Skeletal muscle satellite cell (primary cell): ENCODE data around the gene CFDP1.

Experiments
- H3K27me3 ChIP-seq: 2 replicates; pipeline ENCODE4 v1.7.0; 2013; ENCODE audit warnings: low read length; ENCODE audit not compliant: control insufficient read depth, insufficient read depth
- H3K36me3 ChIP-seq: 2 replicates; pipeline ENCODE4 v1.7.0; 2013; ENCODE audit warnings: mild to moderate bottlenecking, control low read depth, low read length; ENCODE audit not compliant: insufficient read depth
- H3K4me1 ChIP-seq: 2 replicates; pipeline ENCODE4 v1.7.0; 2013; ENCODE audit warnings: low read length; ENCODE audit not compliant: control insufficient read depth, insufficient read depth
- H3K4me2 ChIP-seq: 2 replicates; pipeline ENCODE4 v1.7.0; 2013; ENCODE audit warnings: mild to moderate bottlenecking, low read length
- H3K4me3 ChIP-seq: 2 replicates; pipeline ENCODE4 v1.7.0; 2013; ENCODE audit warnings: low read length
- H3K9ac ChIP-seq: 2 replicates; pipeline ENCODE4 v1.7.0; 2013; ENCODE audit warnings: mild to moderate bottlenecking, low read depth, low read length, moderate library complexity
- H3K9me3 ChIP-seq: replicated peaks from 2 replicates; pipeline ENCODE4 v1.7.0; 2013; ENCODE audit warnings: mild to moderate bottlenecking, control low read depth, low read length

Gene CFDP1

DNA sequence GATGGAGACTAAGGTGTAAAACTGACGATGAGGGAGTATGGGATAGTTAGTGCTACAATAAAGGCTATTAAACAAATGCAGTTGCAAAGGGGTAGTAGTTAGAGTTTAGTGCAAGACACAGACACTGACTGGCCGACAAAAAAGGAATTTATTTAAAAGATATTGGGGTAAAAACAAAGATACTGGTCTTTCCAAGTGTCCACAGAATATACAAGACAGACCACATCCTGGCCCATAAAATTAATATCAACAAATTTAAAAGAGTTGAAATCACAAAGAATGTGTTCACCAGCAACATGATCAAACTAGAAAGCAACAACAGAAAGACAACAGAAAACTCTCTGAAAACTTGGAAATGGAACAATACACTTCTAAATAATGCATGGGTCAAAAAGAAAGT lies 54.7 kb downstream of the CFDP1 start:
- Histone ChIP-seq H3K9me3 (no peaks in the 10 kb centered on the region), H3K27me3 (no peaks in the 10 kb centered on the region), H3K9ac (peak overlapping the region; percentile 74), H3K4me3 (no peak overlapping the region), H3K4me1 (peaks cover 28% of the 10 kb centered on the region), H3K36me3 (peaks cover 12% of the 10 kb centered on the region), H3K4me2 (peak overlapping the region; percentile 56)

DNA sequence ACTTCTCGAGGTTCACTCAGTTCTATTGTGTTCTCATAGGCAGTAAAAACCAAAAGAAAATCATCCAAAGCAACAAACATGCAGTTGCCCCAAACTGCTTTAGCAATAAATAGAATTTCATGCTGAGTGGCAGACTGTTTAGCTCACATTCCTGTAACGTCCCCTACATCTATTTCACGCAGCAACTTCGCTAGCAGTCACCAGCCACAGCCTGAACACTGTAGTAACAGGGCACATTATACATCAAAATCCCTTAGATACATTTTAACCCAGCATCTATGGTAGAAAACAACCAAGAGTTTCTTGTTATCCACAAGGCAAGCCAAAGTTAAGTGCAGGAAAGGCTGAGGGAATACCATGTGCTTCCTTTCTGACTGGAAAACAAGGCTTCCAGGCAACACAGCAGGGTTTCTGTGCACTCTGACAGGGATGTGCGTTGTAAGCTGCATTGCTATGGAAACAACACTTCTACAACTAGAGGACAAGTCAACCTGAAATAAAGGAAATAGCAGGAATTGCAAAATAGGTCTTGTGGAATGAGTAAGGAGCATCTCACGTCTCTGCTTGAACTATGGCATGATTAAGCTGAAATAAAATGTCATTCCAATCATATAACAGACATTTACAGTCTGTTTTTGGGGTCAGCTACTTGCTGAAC lies 55.4 kb downstream of the CFDP1 start:
- Histone ChIP-seq H3K9ac (peak overlapping the region; percentile 74), H3K4me3 (peak overlapping the region; percentile 1), H3K36me3 (peaks cover 12% of the 10 kb centered on the region), H3K4me2 (peak overlapping the region; percentile 63), H3K27me3 (no peaks in the 10 kb centered on the region), H3K9me3 (no peaks in the 10 kb centered on the region), H3K4me1 (peaks cover 26% of the 10 kb centered on the region)

DNA sequence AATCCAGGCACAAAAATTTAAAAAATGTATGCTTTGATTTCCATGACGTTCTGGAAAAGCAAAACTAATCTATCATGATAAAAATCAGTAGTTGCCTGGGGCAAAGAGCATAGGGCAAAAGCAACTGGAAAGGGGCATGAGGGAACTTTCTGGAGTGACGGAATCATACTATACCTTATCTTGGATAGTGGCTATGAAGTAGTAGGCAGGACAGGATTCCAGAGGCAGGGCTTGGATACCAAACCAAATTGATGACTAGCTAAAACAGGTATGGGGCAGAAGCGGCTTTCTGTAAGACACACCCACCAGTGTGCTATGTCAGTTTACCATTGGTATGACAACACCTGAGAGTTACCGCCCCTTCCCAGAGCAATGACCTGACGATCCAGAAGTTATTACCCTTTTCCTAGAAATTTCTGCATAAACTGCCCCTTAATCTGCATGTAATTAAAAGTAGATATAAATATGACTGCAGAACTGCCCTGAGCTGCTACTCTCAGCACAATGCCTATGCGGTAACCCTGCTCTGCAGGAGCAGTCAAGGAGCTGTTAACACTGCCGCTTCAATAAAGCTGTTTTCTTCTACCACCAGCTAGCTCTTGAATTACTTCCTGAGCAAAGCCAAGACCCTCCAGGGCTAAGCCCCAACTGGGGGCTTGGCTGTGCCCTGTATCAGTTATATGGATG lies 56.7 kb downstream of the CFDP1 start:
- H3K4me2 ChIP-seq: no peak overlapping the region
- H3K36me3 ChIP-seq: peaks cover 12% of the 10 kb centered on the region
- no peaks in the 10 kb centered on the region for H3K9me3 ChIP-seq
- peaks cover 31% of the 10 kb centered on the region for H3K4me1 ChIP-seq
- peak overlapping the region; percentile 71 for H3K9ac ChIP-seq
- H3K4me3 ChIP-seq: no peak overlapping the region
- H3K27me3 ChIP-seq: no peaks in the 10 kb centered on the region

DNA sequence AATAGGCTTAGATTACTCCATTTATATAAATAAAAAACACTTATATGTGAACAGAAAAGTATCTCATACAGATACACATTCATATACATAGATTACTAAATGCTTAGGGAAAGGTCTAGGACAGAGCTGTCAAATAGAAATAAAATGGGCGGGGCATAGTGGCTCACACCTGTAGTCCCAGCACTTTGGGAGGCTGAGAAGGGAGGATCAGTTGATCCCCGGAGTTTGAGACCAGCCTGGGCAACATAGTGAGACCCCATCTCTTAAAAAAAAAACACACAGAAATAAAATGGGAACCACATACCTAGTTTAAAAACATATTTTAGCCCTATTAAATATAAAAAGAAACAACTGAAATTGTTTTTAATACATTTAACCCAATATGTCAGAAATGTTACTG lies 58.9 kb downstream of the CFDP1 start:
- Histone ChIP-seq H3K36me3 (peaks cover 12% of the 10 kb centered on the region), H3K4me1 (peaks cover 33% of the 10 kb centered on the region), H3K9me3 (no peaks in the 10 kb centered on the region), H3K27me3 (no peaks in the 10 kb centered on the region), H3K4me3 (no peak overlapping the region), H3K4me2 (no peak overlapping the region), H3K9ac (no peak overlapping the region)

DNA sequence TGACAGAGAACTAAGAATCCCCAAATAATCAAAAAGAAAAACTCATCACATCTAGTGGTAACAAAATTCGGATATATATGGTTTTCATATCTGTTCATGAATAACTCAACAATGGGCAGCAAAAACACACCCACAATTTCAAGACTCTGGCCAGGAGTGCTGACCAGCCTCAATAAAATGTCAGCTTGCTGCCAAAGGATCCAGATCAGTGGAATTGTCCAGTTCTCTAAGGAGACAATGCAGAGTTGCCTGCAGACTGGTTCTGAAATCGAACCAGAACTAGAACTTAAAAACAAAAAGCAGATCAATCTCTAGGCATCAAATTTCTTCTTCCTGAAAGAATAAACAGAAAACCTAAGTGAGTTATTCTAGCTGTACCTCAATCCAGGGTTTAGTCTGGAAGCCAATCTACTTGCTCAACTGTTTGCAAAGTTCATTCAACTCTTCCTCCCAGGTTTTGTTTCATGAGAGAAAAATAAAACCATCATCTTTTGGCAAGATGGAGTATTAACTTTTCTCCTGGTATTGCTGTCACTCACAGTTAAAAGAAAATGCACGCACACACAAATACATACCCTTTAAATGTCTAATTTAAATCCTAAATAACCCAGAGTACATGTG lies 61.0 kb downstream of the CFDP1 start:
- no peaks in the 10 kb centered on the region for H3K27me3 ChIP-seq
- no peak overlapping the region for H3K4me3 ChIP-seq
- H3K9me3 ChIP-seq: no peaks in the 10 kb centered on the region

DNA sequence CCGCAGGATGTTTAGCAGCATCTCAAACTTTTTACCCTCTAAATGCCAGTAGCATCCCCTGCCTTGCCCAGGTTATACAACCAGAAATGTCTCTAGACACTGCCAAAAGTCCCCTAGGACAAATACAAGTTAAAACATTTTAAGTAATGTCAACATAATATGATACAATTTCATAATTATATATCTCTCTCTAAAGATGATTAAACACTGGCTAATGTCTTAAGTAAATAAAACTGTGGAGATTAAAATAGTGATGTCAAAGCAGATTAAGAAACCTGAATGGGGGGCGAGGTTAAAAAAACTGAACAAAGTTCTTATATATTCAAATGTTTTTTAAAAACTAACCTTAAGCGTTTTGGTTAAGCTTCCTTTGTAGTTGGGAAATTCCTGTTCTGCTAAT lies 62.1 kb downstream of the CFDP1 start:
- peaks cover 14% of the 10 kb centered on the region for H3K4me1 ChIP-seq

More for the DNA sequence above, 61.0 kb downstream of the CFDP1 start:
- Histone ChIP-seq H3K9ac (no peak overlapping the region), H3K4me1 (peaks cover 19% of the 10 kb centered on the region), H3K4me2 (peak overlapping the region; percentile 4), H3K36me3 (peaks cover 11% of the 10 kb centered on the region)

DNA sequence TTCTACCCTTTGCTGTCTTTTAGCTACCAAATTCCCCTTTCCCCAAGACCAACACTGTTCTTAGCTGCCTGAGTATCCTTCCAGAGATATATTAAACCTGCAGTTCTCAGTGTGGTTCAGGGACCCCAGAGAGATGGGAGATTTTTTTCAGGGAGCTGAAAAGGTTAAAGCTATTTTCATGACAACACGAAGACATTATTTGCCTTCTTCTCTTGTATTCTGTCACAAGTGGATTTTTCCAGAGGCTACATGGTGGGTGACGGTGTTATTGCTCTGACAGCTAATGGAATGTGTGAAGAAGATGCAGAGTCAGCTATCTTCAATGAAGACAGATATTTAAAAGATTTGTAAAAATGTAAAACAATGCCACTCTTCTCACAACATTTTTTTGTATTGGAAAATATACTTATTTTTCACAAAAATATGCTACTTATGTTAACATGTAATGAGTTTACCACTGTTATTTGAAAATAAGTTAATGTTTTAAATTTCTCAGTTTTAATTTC lies 69.0 kb downstream of the CFDP1 start:
- Histone ChIP-seq H3K27me3 (no peaks in the 10 kb centered on the region), H3K4me2 (no peak overlapping the region), H3K4me1 (no peaks in the 10 kb centered on the region), H3K9ac (no peak overlapping the region), H3K4me3 (no peak overlapping the region), H3K9me3 (no peaks in the 10 kb centered on the region), H3K36me3 (no peaks in the 10 kb centered on the region)

More for the DNA sequence above, 62.1 kb downstream of the CFDP1 start:
- Histone ChIP-seq H3K9ac (no peak overlapping the region), H3K27me3 (no peaks in the 10 kb centered on the region), H3K36me3 (peaks cover under 1% of the 10 kb centered on the region), H3K4me2 (no peak overlapping the region), H3K9me3 (no peaks in the 10 kb centered on the region), H3K4me3 (no peak overlapping the region)

DNA sequence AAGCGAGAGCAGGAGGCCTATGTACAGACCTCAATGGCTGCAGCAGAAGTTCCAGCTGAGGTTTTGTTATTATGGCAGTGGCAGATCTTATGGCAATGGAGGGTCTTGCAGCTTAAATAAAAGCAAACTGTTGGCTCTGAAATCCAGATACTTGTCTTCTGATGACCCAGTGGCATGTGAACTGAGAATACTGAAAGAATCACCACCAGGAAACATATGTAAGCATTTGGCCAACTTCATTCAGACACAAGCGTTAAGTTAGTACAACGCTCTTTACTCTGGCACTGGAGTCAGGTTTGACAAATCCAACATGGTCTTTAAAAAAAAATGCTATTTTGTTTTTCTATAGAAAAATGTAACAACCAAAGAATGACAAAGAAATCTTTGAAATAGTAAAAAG lies 70.5 kb downstream of the CFDP1 start:
- no peaks in the 10 kb centered on the region for H3K27me3 ChIP-seq
- H3K9ac ChIP-seq: no peak overlapping the region
- no peak overlapping the region for H3K4me2 ChIP-seq
- H3K36me3 ChIP-seq: no peaks in the 10 kb centered on the region
- H3K9me3 ChIP-seq: no peaks in the 10 kb centered on the region
- no peaks in the 10 kb centered on the region for H3K4me1 ChIP-seq
- no peak overlapping the region for H3K4me3 ChIP-seq

DNA sequence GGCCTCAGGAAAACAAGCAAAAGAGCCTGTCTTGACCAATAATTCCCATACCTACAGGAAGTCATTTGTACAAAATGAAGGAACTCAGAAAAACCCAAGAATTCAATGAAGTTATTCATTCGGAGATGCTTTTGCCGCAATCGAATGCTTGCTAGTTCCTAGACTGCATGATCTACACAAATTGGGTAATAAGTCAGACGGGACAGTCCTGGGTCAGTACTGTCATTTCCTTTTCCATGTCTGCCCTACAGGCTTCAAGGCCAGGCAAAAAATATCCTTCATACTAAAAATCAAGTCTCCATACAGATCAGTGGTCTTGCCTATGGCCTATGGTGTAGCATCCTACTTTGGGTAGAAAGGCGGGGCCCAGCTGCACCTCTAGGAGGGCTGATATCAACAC lies 71.4 kb downstream of the CFDP1 start:
- Histone ChIP-seq H3K9me3 (no peaks in the 10 kb centered on the region), H3K4me3 (no peak overlapping the region), H3K36me3 (no peaks in the 10 kb centered on the region), H3K4me1 (no peaks in the 10 kb centered on the region), H3K9ac (no peak overlapping the region), H3K4me2 (no peak overlapping the region), H3K27me3 (no peaks in the 10 kb centered on the region)

DNA sequence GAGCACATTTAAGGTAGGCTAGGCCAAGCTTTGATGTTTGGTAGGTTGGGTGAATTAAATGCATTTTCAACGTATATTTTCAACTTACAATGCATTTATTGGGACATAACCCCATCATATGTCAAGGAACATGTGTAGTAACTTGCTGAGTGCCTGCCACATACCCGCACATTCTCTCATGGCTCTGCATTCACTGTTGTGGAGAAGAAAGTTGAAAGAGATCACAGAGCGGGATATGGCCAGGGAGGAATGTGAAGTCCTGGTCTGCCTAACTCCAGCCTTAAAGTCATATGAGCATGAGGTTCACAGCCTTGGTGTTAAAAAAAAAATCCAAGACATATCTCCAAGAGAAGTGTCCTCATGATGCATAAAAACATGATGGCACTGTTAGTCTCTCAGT lies 79.1 kb downstream of the CFDP1 start:
- no peaks in the 10 kb centered on the region for H3K9me3 ChIP-seq
- no peak overlapping the region for H3K9ac ChIP-seq
- no peaks in the 10 kb centered on the region for H3K27me3 ChIP-seq
- H3K4me3 ChIP-seq: no peak overlapping the region
- H3K4me2 ChIP-seq: no peak overlapping the region
- no peaks in the 10 kb centered on the region for H3K36me3 ChIP-seq
- peaks cover 19% of the 10 kb centered on the region for H3K4me1 ChIP-seq

DNA sequence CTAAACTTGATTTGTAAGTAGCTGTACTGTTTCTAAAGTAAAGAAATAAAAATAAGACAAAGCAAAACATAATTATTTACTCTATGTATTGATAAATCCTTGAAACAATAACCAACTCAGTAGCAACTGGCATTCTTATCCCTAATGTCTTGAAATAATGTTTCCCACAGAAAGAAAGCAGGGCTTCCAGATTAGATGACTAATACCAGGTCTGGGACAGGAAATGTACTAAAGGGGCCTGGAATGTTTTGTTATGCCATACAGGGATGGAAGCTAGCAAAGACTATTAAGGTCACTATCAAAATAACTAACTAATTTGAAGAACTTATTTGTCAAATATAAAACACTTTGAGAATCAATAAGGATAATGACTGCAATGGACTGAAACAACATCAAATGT lies 82.1 kb downstream of the CFDP1 start:
- Histone ChIP-seq H3K9me3 (no peaks in the 10 kb centered on the region), H3K36me3 (no peaks in the 10 kb centered on the region), H3K4me1 (peaks cover 19% of the 10 kb centered on the region), H3K4me3 (no peak overlapping the region), H3K4me2 (peak overlapping the region; percentile 24), H3K9ac (peak overlapping the region; percentile 67), H3K27me3 (no peaks in the 10 kb centered on the region)
